Activated CD4-positive, alpha-beta T cell treated with anti-CD3 and anti-CD28 coated beads, Interleukin-2, Interleukin-4, amounts not matched to agents 100 ng/mL and 50 ng/mL, durations not matched to agents 16 hours and 8 hours (primary cell): ENCODE measurements around the gene CXCL14.
A peak's percentile ranks its signal among the peaks of the same experiment; 100 is the strongest.

ENCODE experiments used
- DNase-seq: peaks from one replicate; pipeline ENCODE4 v3.0.0-alpha.2; 2020; ENCODE audit warnings: low spot score

The CXCL14 gene, protein sequence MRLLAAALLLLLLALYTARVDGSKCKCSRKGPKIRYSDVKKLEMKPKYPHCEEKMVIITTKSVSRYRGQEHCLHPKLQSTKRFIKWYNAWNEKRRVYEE

GRCh38 chr5:135578685-135579341 lies at the start of gene CXCL14:
Gene CXCL14, minus strand, starts transcription at chr5:135578991. Its CDS starts 213 bp downstream, at chr5:135578778.
- DNase-seq: peak; percentile 1

DNA sequence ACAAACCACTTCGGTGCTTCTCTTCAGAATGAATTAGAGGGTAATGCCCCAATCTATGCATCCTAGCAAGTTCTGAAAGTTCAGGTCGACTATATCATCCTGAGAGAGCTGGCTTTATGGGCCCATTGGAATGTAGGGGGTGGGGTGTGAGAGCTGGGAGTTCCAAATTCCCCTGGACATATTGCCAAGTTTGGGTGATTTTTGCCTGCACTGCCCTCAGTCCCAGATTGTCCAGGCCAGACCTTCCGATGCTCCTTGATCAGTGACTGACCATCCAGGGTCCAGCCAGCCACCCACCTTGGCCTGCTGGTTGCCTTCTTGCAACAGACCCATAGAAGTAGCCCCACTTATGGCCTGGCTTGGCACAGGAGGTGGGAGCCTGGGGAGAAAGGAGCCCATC lies 47.8 kb upstream of the CXCL14 start:
- no peak for DNase-seq

- no peak for DNase-seq
These were observed 47.2 kb upstream of the CXCL14 start for GRCh38 chr5:135625961-135626360.

DNA sequence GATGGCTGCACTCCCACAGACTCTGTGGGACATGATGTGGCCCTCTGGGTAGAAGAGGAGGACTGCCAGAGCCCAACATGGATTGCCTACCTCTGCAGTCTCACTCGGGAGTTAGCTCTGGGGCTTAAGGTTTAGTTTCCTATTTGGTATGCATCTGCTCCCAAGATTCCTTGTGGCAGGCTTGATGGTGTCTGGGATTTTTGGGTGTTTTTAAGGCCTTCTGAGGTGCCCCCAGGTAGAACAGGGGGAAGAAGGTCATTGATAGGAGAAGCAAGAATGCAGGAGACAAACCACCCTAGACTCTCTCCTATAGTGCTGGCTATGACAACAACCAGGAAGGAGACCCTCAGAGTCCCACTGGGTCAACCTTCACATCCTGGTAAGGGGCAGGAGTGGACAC lies 46.7 kb upstream of the CXCL14 start:
- no peak for DNase-seq

DNA sequence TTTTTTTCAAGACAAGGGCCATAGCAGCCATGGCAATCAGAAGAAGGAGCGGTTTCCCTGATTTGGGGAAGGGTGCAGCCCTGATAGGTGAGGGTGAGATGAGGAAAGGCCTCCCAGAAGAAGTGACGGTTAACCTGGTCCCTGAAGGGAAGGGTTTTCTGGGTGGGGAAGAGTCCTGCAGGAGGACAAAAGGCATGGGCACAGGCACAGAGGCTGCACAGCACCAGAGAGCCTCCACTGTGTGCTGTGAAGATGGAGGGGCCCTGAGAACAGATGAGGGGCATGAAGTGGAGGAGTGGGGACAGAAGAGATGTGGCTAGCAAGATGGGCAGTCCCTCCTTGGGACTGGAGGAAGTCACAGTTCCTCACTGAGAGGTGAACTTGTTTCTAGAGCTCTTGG lies 46.3 kb upstream of the CXCL14 start:
- no peak for DNase-seq

DNA sequence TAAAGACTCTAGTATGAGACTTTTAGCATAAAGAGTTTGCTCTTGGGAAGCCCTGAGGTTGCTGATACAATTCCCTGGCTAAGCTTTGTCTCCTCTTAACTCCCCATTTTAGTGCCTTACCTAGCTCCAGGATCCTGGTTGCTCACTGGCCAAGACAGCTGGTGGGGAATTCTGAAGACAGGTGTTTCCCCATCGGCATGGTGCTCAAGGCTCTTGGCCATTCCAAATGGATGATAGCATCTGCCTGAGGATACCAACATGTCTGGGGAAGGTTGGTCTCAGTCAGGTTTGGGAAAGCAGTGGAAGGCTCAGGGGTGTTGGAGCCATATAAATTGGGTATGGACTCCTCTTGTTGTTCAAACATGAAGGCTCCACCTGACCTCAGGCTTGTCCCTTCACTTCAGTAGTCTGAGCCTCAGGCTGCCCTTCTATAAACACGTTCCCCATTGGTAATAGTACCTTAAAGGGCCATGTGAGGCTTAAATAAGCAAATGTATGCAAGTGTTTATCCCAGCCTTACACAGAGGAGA lies 44.5 kb upstream of the CXCL14 start:
- DNase-seq: no peak

DNA sequence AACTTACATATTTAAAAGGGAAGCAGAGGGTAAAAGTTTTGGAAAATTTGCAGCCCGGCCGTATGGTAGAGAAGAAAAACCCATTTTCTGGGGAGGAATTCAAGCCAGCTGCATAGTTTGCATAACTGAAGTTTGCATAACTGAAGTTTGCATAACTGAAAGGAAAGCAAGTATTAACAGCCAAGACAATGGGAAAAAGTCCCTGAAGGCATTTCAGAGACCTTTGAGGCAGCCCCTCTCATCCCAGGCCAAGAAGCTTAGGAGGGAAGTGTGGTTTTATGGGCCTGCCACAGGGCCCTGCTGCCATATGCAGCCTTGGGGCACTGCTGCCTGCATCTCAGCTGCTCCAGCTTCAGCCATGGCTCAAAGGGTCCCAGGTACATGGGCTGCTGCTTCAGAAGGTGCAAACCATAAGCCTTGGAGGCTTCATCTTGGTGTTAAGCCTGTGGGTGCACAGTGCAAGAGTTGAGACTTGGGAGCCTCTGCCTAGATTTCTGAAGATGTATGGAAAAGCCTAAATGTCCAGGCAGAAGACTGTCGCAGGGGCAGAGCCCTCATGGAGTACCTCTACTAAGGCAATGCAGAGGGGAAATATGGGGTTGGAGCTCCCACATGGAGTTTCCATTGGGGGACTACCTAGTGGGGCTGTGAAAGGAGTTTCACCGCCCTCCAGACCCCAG lies 36.9 kb upstream of the CXCL14 start:
- no peak for DNase-seq

- DNase-seq: no peak
These were observed 36.4 kb upstream of the CXCL14 start for GRCh38 chr5:135615171-135615570.

- no peak for DNase-seq
These were observed 31.2 kb upstream of the CXCL14 start for GRCh38 chr5:135609981-135610380.

GRCh38 chr5:135608761-135609443 lies 30.1 kb upstream of the CXCL14 start:
- DNase-seq: no peak

- no peak for DNase-seq
These were observed 29.6 kb upstream of the CXCL14 start for GRCh38 chr5:135608361-135608760.

- DNase-seq: no peak
These were observed 27.6 kb upstream of the CXCL14 start for GRCh38 chr5:135606431-135606830.

DNA sequence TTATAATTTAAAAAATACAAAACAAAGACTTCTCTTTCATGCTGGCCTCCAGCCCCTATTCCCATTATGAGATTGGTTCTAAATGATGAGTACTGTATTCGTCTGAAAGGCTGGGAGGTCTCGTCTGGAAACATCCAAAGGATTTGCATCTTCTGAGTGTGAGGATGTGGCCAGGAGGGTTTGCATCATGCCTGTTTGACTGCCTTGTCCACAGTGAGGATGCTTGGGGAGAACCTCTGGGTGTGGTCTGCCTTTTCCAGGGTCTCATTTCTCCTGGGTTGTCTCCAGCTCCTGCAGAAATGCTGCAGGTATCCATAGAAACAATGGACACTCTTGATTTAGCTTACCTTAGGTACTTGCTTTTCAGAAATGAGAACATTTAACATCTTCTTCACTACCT lies 26.4 kb upstream of the CXCL14 start:
- no peak for DNase-seq

- no peak for DNase-seq
These were observed 25.3 kb upstream of the CXCL14 start for GRCh38 chr5:135604056-135604455.

DNA sequence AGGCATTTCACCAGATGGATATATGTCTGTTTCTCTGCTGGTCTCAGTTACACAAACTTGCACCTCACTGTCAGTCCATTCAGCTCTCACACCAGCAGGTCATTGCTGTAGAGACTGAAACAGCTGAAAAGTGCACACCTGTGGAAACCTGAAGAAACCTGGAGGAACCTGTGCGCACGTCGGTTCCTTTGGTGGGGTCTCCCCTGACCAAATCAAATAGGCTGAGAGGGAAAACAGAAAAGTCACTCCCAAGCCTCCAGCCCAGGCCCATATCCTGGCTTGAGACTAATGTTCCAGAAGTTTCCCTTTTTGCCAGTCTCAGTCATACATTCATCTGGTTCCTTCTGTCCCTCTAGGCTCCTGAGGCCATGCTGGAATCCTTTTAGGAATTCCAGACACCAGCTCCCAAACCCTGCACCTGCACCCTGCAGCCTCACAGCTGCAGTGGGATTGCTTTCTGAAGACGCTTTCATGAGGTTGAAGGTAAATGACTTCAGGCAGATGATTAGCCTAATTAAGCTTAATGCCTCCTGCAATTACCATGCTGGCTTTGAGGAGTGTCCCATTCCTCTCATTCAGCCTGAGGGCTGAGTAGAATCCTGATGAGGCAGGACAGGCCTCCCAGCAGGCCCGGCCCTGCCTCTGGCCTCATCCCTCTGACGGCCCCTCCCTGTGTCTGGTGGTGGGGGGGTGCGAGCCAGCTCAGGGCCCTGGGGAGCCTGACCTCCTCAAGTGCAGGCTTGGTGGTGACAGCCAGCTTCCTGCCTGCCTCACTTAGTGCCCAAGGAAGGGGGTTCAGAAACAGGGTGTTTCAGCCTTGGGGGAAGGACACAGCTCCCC lies 24.3 kb upstream of the CXCL14 start:
- DNase-seq: no peak

DNA sequence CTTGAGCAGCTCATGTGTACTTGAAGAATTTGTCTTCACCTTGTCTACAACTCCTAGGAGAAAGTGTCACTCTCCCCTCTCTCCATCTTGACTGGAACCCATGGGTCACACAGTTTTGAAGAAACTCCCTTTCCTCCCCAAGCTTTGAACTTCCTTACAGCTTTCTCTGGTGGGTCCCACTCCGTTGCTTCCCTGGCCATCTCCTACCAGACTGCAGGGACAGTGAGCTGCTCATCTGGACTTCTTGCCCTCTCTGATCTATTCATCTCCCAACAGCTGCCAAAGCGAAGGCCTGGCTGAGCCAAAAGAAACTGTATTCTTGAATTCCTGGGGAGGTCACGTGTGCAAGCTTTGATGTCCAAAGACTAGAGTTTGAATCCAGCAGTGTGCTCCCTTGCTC lies 22.7 kb upstream of the CXCL14 start:
- DNase-seq: no peak

DNA sequence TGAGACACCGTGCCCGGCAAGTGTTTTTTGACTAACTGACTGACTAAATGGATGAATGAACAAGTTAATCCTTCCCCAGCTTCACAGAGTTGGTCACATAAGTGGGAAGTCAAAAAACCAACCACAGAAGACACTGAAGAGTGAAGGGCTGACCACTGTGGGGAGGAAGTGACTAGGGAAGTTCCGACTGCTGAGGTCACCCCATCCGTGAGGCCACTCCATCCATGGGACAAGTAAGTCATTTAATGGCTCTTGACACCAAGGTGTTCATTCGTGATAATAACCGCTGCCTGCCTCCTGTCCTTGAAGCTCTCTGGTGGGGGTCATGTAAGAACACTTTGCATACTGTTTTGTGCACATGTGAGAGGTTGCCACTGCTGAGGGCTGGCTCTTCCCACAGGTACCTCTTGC lies 22.2 kb upstream of the CXCL14 start:
- no peak for DNase-seq

DNA sequence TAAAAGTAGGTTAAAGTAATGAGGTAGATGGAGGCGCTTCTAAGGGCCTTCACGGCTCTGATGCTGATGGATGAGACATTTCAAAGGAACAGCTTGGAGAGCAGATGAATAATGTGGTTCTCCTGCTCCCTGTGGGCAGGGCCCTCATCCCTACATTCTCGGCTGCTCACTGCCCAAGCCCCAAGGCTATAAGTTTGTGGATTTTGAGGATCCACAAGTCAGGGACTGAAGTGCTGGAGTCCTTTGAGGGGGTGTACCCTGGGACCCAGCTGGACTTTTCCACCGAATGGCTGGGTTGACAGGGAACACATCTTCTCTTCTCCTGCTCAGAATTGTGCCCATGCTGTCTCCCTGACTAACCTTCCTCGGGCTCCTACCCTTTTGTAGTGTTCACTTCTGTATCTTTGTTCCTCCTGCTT lies 21.4 kb upstream of the CXCL14 start:
- DNase-seq: no peak

- no peak for DNase-seq
These were observed 20.8 kb upstream of the CXCL14 start for GRCh38 chr5:135599421-135600151.

DNA sequence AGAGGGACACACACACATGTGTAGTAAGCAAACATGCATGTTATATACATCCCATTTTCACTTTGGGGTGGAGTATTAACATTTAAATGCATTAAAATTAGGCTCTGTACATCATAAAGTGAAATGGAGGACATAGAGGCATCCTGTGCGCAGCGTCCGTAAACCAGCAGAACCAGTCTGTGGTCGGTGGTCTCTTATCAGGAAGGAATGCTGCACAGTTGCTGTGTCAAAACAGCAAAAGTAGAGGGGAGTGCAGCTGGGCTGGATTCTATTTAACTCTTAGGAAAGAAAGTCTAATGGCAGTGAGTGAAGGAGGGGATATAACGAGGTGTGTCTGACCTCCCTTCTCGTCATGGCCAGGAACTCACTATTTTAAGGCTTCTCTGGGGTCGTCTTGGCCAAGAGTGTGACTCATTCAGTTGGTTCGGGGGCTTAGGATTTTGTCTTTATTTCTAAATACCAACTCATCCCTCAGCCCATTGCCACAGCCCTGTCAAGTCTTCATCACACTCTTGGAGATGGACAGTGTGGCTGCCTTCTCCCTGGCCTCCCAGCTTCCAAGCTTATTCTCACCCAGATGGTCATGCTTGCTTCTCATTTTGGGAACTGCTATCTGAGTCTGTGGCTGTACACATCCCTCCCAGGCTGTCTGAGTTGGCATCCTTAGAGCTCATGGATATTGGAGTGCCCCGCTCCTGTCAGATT lies 20.1 kb upstream of the CXCL14 start:
- no peak for DNase-seq

- DNase-seq: no peak
These were observed 18.0 kb upstream of the CXCL14 start for GRCh38 chr5:135596788-135597187.
